Measurements from ENCODE around the gene PCBP3.
A peak's percentile ranks its signal among the peaks of the same experiment; 100 is the strongest.
"Not testable (repeated sequence)": the region's sequence is repeated elsewhere in the genome, so short reads cannot be mapped to it uniquely, and the experiment has no call there.

The PCBP3 gene

GRCh38 chr21:45975667-45976409, 332.3 kb downstream of the PCBP3 start:
- H3K27me3 Mint-ChIP-seq (ENCODE audit: low read depth): peaks cover 42% of the 10 kb centered on the region
- not testable (repeated sequence) for H3K27ac Mint-ChIP-seq, H3K4me3 Mint-ChIP-seq

GRCh38 chr21:45976701-45977311, 333.3 kb downstream of the PCBP3 start:
- Mint-ChIP-seq H3K4me1 (ENCODE audit: low read depth) (peaks cover 7% of the 10 kb centered on the region), H3K4me3 (no peak overlapping the region), H3K9me3 (no peaks in the 10 kb centered on the region), H3K27ac (no peak overlapping the region), H3K36me3 (ENCODE audit: low read depth) (no peaks in the 10 kb centered on the region), H3K27me3 (ENCODE audit: low read depth) (peaks cover 42% of the 10 kb centered on the region)

More at GRCh38 chr21:45975667-45976409, 332.3 kb downstream of the PCBP3 start:
- not testable (repeated sequence) for H3K9me3 Mint-ChIP-seq; H3K4me1 Mint-ChIP-seq (ENCODE audit: low read depth); H3K36me3 Mint-ChIP-seq (ENCODE audit: low read depth)

DNA sequence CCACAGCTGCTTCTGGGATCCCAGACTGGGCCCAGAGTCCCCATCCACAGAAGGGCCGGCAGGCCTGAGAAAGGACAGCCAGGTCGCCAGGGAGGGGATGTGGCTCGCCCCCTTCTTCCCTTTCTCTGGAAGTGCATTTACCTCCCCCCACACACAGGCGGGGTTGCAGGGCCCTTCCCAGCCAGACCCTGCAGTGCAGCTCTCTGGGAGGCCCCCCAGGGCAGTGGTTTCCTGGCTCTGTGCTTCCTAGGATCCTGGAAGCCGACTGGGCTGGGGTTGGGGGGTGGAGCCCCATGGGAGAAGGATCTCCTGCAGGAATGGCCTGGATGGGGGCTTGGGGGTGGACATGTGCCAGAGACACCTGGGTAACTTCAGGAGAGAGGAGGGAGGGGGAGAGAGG, 333.9 kb downstream of the PCBP3 start:
- H3K4me1 Mint-ChIP-seq (ENCODE audit: low read depth): peaks cover 7% of the 10 kb centered on the region
- no peak overlapping the region for H3K4me3 Mint-ChIP-seq
- no peak overlapping the region for H3K27ac Mint-ChIP-seq
- peaks cover 43% of the 10 kb centered on the region for H3K27me3 Mint-ChIP-seq (ENCODE audit: low read depth)
- H3K36me3 Mint-ChIP-seq (ENCODE audit: low read depth): no peaks in the 10 kb centered on the region
- H3K9me3 Mint-ChIP-seq: no peaks in the 10 kb centered on the region

GRCh38 chr21:45979141-45979631, 335.7 kb downstream of the PCBP3 start:
- Mint-ChIP-seq H3K4me3 (no peak overlapping the region), H3K9me3 (no peaks in the 10 kb centered on the region), H3K27me3 (ENCODE audit: low read depth) (peaks cover 37% of the 10 kb centered on the region), H3K36me3 (ENCODE audit: low read depth) (no peaks in the 10 kb centered on the region), H3K27ac (no peak overlapping the region), H3K4me1 (ENCODE audit: low read depth) (peaks cover 5% of the 10 kb centered on the region)

DNA sequence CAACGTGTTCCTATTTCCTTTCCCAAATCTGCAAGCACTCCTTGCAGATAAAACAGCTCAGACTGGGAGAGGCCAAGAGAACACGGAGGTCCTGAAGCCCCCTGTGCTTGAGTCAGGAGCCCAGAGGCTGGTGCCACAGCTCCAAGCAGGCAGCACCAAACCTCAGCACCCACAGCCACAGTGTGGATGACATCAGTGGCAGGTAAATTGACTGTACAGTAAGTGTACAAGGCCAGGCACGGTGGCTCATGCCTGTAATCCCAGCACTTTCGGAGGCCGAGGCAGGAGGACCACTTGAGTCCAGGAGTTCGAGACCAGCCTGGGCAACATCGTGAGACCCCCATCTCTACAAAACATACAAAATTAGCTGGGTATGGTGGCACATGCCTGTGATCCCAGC, 336.1 kb downstream of the PCBP3 start:
- no peaks in the 10 kb centered on the region for H3K9me3 Mint-ChIP-seq
- H3K27me3 Mint-ChIP-seq (ENCODE audit: low read depth): peaks cover 34% of the 10 kb centered on the region
- no peak overlapping the region for H3K27ac Mint-ChIP-seq
- H3K36me3 Mint-ChIP-seq (ENCODE audit: low read depth): no peaks in the 10 kb centered on the region
- peaks cover 5% of the 10 kb centered on the region for H3K4me1 Mint-ChIP-seq (ENCODE audit: low read depth)
- H3K4me3 Mint-ChIP-seq: no peak overlapping the region

GRCh38 chr21:45980271-45980670, 336.7 kb downstream of the PCBP3 start:
- no peaks in the 10 kb centered on the region for H3K36me3 Mint-ChIP-seq (ENCODE audit: low read depth)
- peaks cover 5% of the 10 kb centered on the region for H3K4me1 Mint-ChIP-seq (ENCODE audit: low read depth)
- no peaks in the 10 kb centered on the region for H3K9me3 Mint-ChIP-seq
- peaks cover 30% of the 10 kb centered on the region for H3K27me3 Mint-ChIP-seq (ENCODE audit: low read depth)
- no peak overlapping the region for H3K4me3 Mint-ChIP-seq
- no peak overlapping the region for H3K27ac Mint-ChIP-seq

- H3K36me3 Mint-ChIP-seq (ENCODE audit: low read depth): no peaks in the 10 kb centered on the region
- peaks cover 25% of the 10 kb centered on the region for H3K27me3 Mint-ChIP-seq (ENCODE audit: low read depth)
- no peak overlapping the region for H3K27ac Mint-ChIP-seq
- peaks cover 5% of the 10 kb centered on the region for H3K4me1 Mint-ChIP-seq (ENCODE audit: low read depth)
- H3K4me3 Mint-ChIP-seq: no peak overlapping the region
- no peaks in the 10 kb centered on the region for H3K9me3 Mint-ChIP-seq
Measured at GRCh38 chr21:45980697-45981096, 337.2 kb downstream of the PCBP3 start.

DNA sequence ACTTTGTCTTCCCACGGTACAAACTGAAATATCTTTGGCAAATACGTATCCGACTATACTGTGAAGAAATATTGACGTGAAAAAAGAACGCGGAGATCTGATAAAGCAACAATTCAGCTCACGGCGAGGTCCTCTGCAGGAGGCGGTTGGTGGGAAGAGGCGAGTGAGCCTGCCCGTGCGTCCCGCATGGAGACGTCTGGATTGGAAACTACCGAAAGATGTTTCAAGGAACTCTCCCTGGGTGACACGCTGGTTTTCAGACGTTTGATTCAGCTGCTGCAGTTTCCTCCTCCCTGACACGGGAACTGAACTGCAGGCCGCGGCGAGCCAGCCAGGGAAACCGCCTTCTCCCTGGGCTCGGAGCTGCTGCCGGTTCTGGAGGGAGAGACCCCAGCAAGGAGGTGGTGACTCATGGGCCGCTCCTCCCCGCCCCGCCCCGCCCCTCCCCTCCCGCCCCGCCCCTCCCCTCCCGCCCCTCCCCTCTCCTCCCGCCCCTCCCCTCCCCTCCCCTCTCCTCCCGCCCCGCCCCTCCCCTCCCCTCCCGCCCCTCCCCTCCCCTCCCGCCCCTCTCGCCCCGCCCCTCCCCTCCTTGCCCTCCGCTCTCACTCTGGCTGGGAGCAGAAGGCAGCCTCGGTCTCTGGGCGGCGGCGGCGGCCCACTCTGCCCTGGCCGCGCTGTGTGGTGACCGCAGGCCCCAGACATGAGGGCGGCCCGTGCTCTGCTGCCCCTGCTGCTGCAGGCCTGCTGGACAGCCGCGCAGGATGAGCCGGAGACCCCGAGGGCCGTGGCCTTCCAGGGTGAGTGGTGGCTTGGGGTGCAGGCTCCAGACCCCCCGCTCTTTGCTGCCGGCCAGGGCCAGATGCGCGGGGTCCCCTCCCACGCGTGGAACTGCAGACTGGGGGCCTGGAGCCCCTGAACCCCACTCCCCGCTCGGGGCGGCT, 337.9 kb downstream of the PCBP3 start, which contains the start of gene COL6A1:
Gene COL6A1, plus strand, starts transcription at position 620 of the 941 bp plus-strand sequence. Its CDS starts 81 bp downstream, at position 701.
- Mint-ChIP-seq H3K9me3 (no peaks in the 10 kb centered on the region), H3K36me3 (ENCODE audit: low read depth) (no peaks in the 10 kb centered on the region), H3K27ac (no peak within 1 kb of the TSS), H3K4me1 (ENCODE audit: low read depth) (peaks cover 4% of the 10 kb centered on the region), H3K4me3 (peak within 1 kb of the TSS; percentile 46), H3K27me3 (ENCODE audit: low read depth) (peaks cover 18% of the 10 kb centered on the region)

DNA sequence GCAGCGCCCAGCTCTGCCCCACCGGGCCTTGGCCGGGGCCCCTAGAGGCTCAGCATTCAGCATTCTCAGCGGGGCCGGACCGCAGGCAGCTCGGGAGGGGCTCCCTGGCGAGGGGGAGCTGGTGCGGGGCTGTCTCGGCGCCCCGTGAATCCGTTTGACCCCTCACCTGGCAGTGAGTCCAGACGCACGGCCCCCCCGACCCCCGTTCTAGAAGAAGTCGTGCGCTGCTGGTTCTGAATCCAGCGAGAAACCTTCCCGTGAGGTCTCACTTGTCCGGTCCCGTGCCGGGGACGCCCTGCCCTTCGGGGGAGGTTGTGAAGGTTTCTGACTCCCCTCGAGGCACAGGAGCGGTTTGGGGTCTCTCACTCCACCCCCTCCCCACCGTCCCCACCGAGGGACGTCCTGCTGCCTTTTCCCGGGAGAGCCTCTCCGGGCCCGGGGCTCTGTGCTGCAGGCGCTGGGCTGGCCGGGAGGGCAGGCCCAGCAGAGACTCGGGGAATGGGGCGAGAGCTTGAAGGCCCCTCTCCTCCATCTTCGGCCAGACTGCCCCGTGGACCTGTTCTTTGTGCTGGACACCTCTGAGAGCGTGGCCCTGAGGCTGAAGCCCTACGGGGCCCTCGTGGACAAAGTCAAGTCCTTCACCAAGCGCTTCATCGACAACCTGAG, 338.7 kb downstream of the PCBP3 start:
- Mint-ChIP-seq H3K9me3 (no peaks in the 10 kb centered on the region), H3K27me3 (ENCODE audit: low read depth) (peaks cover 15% of the 10 kb centered on the region), H3K27ac (no peak overlapping the region), H3K4me3 (peak overlapping the region; percentile 46), H3K36me3 (ENCODE audit: low read depth) (no peaks in the 10 kb centered on the region), H3K4me1 (ENCODE audit: low read depth) (peaks cover 4% of the 10 kb centered on the region)

- Mint-ChIP-seq H3K4me1 (ENCODE audit: low read depth) (peaks cover 4% of the 10 kb centered on the region), H3K36me3 (ENCODE audit: low read depth) (no peaks in the 10 kb centered on the region), H3K4me3 (peak overlapping the region; percentile 46), H3K27me3 (ENCODE audit: low read depth) (peaks cover 15% of the 10 kb centered on the region), H3K27ac (no peak overlapping the region), H3K9me3 (no peaks in the 10 kb centered on the region)
Measured at GRCh38 chr21:45982758-45983648, 339.5 kb downstream of the PCBP3 start.

DNA sequence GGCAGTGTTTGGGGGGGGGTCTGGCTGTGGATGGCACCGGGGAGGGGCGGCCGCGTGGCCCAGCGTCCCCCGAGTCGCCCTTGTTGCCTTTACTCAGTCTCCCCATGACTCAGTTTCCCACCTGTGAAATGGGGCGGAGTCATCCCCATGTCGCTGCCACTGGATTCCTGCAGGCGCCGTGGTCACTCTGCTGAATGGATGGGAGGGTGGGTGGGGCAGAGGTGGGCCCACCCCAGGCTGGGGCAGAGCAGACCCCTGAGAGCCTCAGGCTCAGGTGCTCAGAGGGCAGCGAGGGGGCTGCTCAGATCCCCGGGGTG, 340.1 kb downstream of the PCBP3 start:
- Mint-ChIP-seq H3K9me3 (no peaks in the 10 kb centered on the region), H3K4me1 (ENCODE audit: low read depth) (peaks cover 4% of the 10 kb centered on the region), H3K27me3 (ENCODE audit: low read depth) (peaks cover 11% of the 10 kb centered on the region), H3K4me3 (no peak overlapping the region), H3K27ac (no peak overlapping the region), H3K36me3 (ENCODE audit: low read depth) (no peaks in the 10 kb centered on the region)

DNA sequence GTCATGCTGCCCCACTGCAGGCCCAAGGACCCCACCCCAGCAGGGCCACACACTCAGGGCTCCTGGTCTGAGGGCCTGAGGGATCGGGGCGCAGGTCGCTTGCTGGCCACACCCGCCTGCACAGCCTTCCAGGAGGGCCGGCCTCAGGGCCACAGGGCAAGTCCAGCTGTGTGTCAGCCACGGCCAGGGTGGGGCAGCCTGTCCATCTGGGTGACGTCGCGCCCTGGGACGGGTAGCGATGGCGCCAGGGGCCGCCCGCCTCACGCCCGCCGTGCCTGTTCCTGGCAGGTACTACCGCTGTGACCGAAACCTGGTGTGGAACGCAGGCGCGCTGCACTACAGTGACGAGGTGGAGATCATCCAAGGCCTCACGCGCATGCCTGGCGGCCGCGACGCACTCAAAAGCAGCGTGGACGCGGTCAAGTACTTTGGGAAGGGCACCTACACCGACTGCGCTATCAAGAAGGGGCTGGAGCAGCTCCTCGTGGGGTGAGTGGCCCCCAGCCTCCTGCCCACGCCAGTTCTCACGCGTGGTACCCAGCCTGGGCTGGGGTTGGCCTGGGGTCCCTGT, 340.5 kb downstream of the PCBP3 start:
- Mint-ChIP-seq H3K27me3 (ENCODE audit: low read depth) (peaks cover 9% of the 10 kb centered on the region), H3K9me3 (no peaks in the 10 kb centered on the region), H3K4me1 (ENCODE audit: low read depth) (peaks cover 4% of the 10 kb centered on the region), H3K36me3 (ENCODE audit: low read depth) (no peaks in the 10 kb centered on the region), H3K4me3 (no peak overlapping the region), H3K27ac (no peak overlapping the region)

GRCh38 chr21:45984584-45985095, 341.1 kb downstream of the PCBP3 start:
- H3K27ac Mint-ChIP-seq: no peak overlapping the region
- H3K27me3 Mint-ChIP-seq (ENCODE audit: low read depth): peaks cover 7% of the 10 kb centered on the region
- no peak overlapping the region for H3K4me3 Mint-ChIP-seq
- H3K9me3 Mint-ChIP-seq: no peaks in the 10 kb centered on the region
- H3K4me1 Mint-ChIP-seq (ENCODE audit: low read depth): peaks cover under 1% of the 10 kb centered on the region
- no peaks in the 10 kb centered on the region for H3K36me3 Mint-ChIP-seq (ENCODE audit: low read depth)
